SU-DHL-6 (cell line): Measurements from ENCODE around the gene NINJ2.

Source experiments
- H2AFZ ChIP-seq: fragments of 200-600 bp; sonication (generic); 2 replicates; pipeline ENCODE4 v1.6.1; 2014; ENCODE audit warnings: low read depth, mild to moderate bottlenecking, moderate library complexity, mixed read lengths, antibody characterized with exemption, low read length; ENCODE audit not compliant: severe bottlenecking
- H3F3A ChIP-seq: fragments of 200-600 bp; shearing (Covaris generic); 2 replicates; pipeline ENCODE4 v1.6.0; 2016; ENCODE audit warnings: antibody characterized with exemption, mild to moderate bottlenecking; ENCODE audit not compliant: insufficient read depth
- H3K27ac ChIP-seq: fragments of 200-600 bp; sonication (generic); 2 replicates; pipeline ENCODE4 v1.5.1; 2016; ENCODE audit warnings: low read depth, mild to moderate bottlenecking, low read length, moderate library complexity, mixed read lengths
- H3K27me3 ChIP-seq: fragments of 200-600 bp; sonication (generic), shearing (Covaris generic); 2 replicates; pipeline ENCODE4 v1.6.0; 2014; ENCODE audit warnings: mild to moderate bottlenecking, low read length
- H3K36me3 ChIP-seq: fragments of 200-600 bp; sonication (generic); 2 replicates; pipeline ENCODE4 v1.6.1; 2014; ENCODE audit warnings: mild to moderate bottlenecking, low read length, mixed read lengths
- H3K4me2 ChIP-seq: fragments of 300-600, 200-600 bp; shearing (Covaris generic), sonication (generic); 2 replicates; pipeline ENCODE4 v1.6.0; 2014; ENCODE audit warnings: low read length, low read depth, mild to moderate bottlenecking; ENCODE audit not compliant: poor library complexity, severe bottlenecking
- H3K4me3 ChIP-seq: fragments of 200-600 bp; sonication (generic); 2 replicates; pipeline ENCODE4 v1.5.1; 2014; ENCODE audit warnings: antibody characterized with exemption, low read length, mild to moderate bottlenecking, mixed read lengths; ENCODE audit not compliant: insufficient read depth, poor library complexity, severe bottlenecking
- H3K79me2 ChIP-seq: fragments of 200-600 bp; sonication (generic); 2 replicates; pipeline ENCODE4 v1.6.1; 2014; ENCODE audit warnings: mild to moderate bottlenecking, low read length, moderate library complexity; ENCODE audit not compliant: insufficient read depth
- H3K9ac ChIP-seq: fragments of 200-600 bp; sonication (generic); 2 replicates; pipeline ENCODE4 v1.7.0; 2014; ENCODE audit warnings: mild to moderate bottlenecking, low read length
- H3K9me2 ChIP-seq: fragments of 200-600 bp; sonication (generic); replicated peaks from 2 replicates; pipeline ENCODE4 v1.6.1; 2014; ENCODE audit warnings: low read length; ENCODE audit not compliant: insufficient read depth
- H3K9me3 ChIP-seq: fragments of 200-600 bp; sonication (generic); 2 replicates; pipeline ENCODE4 v1.6.1; 2014; ENCODE audit warnings: low read length, mixed read lengths; ENCODE audit not compliant: insufficient read depth
- H4K20me1 ChIP-seq: fragments of 200-600 bp; sonication (generic); 2 replicates; pipeline ENCODE4 v1.6.1; 2014; ENCODE audit warnings: low read depth, mild to moderate bottlenecking, antibody characterized with exemption, low read length, moderate library complexity, mixed read lengths
- CTCF ChIP-seq: fragments of 200-600 bp; sonication (generic); IDR thresholded peaks from one replicate; pipeline ENCODE4 v1.5.1; 2017; ENCODE audit warnings: antibody characterized with exemption, mild to moderate bottlenecking, low read length, moderate library complexity; ENCODE audit not compliant: insufficient read depth, poor library complexity, severe bottlenecking
- EZH2phosphoT487 ChIP-seq: fragments of 200-600 bp; sonication (generic), shearing (Covaris generic); conservative IDR thresholded peaks from 2 replicates; pipeline ENCODE4 v1.6.1; 2018; ENCODE audit warnings: mild to moderate bottlenecking, antibody characterized with exemption, low read length, moderate library complexity, mixed read lengths

NINJ2 gene

GRCh38 chr12:569091-569676, 94.1 kb downstream of the NINJ2 start:
- Histone ChIP-seq H4K20me1 (no peaks in the 10 kb centered on the region), H3K9me3 (no peaks in the 10 kb centered on the region), H3K27me3 (no peaks in the 10 kb centered on the region), H3F3A (no peaks in the 10 kb centered on the region), H2AFZ (peak overlapping the region; percentile 95), H3K4me3 (no peak overlapping the region), H3K9ac (peak overlapping the region; percentile 59; the same call in 1 of the 2 replicates), H3K27ac (no peak overlapping the region), H3K36me3 (no peaks in the 10 kb centered on the region), H3K79me2 (no peaks in the 10 kb centered on the region), H3K4me2 (peak overlapping the region; percentile 86), H3K9me2 (no peaks in the 10 kb centered on the region)
- TF ChIP-seq EZH2phosphoT487 (no peak), CTCF (no peak)

GRCh38 chr12:568486-568885, 94.8 kb downstream of the NINJ2 start:
- H3K9me3 ChIP-seq: no peaks in the 10 kb centered on the region
- no peak overlapping the region for H2AFZ ChIP-seq
- no peak overlapping the region for H3K9ac ChIP-seq
- H3K79me2 ChIP-seq: no peaks in the 10 kb centered on the region
- H3K4me2 ChIP-seq: no peak overlapping the region
- no peak overlapping the region for H3K27ac ChIP-seq
- H3F3A ChIP-seq: no peaks in the 10 kb centered on the region
- H3K9me2 ChIP-seq: no peaks in the 10 kb centered on the region
- TF ChIP-seq EZH2phosphoT487: no peak
- no peak for TF ChIP-seq CTCF
- H3K4me3 ChIP-seq: no peak overlapping the region
- H3K36me3 ChIP-seq: no peaks in the 10 kb centered on the region
- H3K27me3 ChIP-seq: no peaks in the 10 kb centered on the region
- H4K20me1 ChIP-seq: no peaks in the 10 kb centered on the region

GRCh38 chr12:565589-566105, 97.6 kb downstream of the NINJ2 start:
- Histone ChIP-seq H4K20me1 (no peaks in the 10 kb centered on the region), H2AFZ (no peak overlapping the region), H3K9me3 (no peaks in the 10 kb centered on the region), H3K4me2 (no peak overlapping the region), H3K9me2 (no peaks in the 10 kb centered on the region), H3K79me2 (no peaks in the 10 kb centered on the region), H3K9ac (no peak overlapping the region), H3K36me3 (no peaks in the 10 kb centered on the region), H3K27me3 (no peaks in the 10 kb centered on the region), H3F3A (no peaks in the 10 kb centered on the region), H3K27ac (no peak overlapping the region), H3K4me3 (no peak overlapping the region)
- no peak for TF ChIP-seq CTCF
- TF ChIP-seq EZH2phosphoT487: no peak
